AML-193 (cell line): ENCODE results near the gene CCDC28B.

ENCODE experiments used
- DNase-seq, 2 experiments: peaks; one replicate each; lab custom pipeline; 2025; lab: John Stamatoyannopoulos, UW

CCDC28B gene

DNA sequence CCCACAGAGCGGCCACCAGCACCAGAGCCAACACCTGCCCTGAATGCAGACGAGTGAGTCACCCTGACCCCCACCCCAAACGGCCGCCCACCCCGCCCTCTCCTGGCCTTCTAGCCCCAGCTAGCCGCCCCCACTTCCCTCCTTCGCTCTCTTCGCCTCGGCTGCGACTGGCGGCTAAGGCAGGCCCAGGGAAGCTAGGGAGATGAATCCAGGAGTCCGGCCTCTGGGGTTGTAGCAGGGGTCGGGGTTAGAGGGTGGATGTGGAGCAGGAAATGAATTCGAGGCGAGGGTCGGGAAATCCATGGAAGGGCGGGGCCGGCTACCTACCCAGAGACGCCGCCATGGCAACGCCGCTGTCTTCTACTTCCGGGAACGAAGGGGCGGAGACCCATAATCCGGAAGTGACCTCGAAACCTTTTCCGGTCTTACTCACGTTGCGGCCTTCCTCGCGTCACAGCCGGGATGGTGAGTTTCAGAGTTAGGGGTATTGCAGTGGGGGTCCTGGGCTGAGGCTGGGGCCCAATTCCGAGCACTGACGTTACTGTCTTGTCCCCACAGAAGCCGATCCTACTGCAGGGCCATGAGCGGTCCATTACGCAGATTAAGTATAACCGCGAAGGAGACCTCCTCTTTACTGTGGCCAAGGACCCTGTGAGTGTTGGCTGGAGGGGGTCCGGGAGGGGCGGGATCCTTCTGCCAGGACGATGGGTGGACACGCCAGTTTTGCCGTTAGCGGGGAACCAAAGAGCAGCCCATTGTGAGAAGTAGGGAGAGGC is 21.8 kb downstream of the CCDC28B start, which contains the start of the genes EIF3I and TMEM234:
EIF3I (plus strand) TSS at position 428 of the 776 bp plus-strand sequence; CDS start at position 463, 35 bp downstream.
TMEM234 (minus strand) TSS at position 374 of the 776 bp plus-strand sequence; CDS start at position 343, 31 bp downstream.
- DNase-seq = peak; percentile 74 to 84

DNA sequence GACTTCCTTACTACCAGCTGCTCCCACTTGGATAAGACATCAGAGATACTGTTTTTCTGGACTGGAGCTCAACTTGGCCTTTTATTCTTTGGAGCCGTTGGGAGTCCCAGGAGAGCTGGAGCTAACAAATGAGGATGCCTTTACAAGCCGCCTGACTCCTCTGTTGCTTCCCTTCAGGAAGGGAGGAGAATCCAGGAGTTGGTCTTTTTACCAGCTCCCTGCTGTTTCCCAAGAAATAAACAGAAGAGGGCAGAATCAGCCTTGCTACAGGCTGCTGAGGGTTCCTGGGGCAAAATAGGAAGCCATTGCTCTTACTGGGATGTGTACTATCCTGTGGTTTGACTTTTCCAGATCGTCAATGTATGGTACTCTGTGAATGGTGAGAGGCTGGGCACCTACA is 23.3 kb downstream of the CCDC28B start:
- no peak for DNase-seq

DNA sequence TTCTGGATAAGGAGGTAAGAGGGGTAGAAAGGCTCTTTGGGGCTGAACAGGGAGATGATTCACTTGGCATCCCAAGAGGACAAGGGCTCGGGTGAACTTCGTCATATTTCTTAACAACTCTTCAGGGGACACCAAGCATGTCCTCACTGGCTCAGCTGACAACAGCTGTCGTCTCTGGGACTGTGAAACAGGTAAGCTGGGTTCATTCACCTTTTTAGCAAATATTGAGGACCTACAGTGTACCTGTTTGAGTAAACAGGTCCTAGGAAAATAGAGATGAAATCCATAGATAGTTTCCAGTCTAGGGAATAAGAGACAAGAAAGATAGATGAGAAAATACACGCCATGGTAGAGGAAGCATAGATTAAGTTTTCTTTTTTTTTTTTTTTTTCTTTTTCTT is 23.9 kb downstream of the CCDC28B start:
- DNase-seq = no peak

DNA sequence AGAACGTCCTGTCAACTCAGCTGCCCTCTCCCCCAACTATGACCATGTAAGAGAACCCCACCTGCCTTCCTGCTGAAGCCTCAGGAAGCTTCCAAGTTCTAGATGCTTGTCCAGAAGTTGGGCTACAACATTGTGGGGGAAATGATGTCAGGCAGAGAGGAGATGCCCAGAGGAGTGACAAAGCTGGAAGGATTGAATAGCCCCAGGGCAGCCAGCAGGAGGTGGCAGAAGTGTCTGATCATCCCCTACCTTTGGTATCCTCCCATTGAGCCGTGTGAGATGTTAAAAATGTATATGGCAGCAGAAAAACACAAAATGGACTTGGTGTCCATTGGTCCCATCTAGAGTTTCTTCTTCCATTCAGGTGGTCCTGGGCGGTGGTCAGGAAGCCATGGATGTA is 28.4 kb downstream of the CCDC28B start:
- DNase-seq = no peak

DNA sequence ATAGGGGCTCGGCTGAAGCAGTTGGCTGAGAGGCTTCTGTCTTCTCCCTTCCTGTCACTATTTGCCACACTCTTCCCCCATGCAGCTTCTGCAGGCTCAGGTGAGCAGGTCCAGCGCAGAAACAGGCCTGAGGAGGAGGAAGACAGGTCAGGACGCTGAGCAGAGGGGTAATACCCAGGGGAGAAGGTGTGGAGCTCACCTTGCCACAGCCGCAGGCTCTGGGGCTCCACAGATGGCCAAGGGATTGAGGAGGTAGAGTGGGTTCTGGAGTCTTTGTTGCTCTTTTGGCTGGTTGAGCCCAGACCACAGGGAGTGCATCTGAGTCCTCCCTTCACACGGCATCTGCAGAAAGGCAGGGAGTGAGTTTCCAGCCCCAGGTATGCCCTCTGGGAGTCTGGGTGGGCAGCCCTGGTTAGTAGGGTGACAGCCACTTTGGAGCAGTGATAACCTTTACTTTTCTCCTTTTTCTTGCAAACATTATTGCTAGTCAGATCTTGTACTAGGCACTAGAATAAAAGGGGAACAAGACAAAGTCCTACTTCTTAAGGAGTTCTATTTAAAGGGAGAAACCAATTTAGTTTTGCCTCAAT is 31.5 kb downstream of the CCDC28B start:
- no peak for DNase-seq

DNA sequence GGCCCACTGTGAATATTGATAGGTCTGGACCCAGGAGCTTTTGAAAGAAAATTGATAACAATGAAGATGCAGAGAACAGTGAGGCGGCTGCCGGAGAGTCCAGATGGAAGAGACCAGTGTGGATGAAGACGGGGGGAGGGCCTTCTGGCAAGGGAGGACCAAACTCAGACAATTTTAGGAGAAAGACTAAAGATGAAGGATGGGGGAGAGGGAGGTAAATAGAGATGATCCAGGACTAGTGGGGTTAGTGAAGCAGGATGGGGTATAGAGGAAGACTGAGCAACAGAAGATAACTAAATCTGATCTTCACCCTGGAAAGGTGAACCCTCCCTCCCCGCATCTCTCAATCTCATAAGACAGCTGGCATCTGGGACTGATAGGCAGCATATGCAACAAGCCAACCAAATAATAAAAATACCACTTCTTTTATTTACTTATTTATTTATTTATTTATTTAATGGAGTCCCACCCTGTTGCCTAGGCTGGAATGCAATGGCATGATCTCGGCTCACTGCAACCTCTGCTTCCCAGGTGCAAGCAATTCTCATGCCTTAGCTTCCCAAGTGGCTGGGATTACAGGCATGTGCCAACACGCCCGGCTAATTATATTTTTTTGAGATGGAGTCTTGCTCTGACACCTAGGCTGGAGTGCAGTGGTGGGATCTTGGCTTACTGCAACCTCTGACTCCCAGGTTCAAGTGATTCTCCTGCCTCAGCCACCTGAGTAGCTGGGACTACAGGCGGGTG is 32.3 kb downstream of the CCDC28B start:
- no peak for DNase-seq

DNA sequence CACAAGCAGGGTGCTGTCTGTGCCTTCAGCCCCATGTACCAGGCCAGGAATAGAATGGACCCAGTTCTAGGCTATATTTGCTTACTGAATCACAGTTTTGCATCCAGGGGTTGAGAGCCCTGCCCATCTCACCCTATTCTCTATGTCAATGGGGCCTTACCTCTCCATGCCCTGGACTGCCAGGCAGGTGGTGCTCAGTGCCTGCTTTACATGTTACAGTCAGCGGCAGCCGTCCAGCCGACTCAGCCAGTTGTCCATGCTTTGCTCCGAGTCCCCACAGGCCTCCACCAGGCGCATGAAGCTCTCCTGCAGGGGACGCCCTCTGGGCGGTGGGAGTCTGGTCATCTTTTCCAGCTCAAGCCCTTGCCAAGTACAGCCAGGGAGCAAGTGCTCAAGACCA is 34.4 kb downstream of the CCDC28B start:
- no peak for DNase-seq

DNA sequence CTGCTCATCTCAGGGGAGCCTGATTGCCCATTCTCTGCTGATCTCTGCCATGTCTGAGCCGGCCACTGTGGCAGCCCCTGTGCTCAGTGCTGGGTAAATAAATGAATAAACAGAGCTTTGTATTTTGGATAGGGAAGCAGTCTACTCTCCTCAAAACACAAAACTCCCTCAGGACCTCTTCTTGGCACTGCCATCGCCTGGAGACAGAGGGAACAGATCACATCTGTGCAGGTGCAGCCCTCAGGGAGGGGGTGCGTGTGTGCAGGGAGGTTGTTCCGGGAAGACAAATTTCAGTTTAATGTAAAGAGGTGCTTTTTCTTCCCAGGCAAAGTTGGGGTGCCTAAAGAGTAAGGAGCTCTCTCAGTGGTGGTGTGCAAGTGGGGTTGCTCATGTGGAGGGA is 38.9 kb downstream of the CCDC28B start:
- DNase-seq = no peak

DNA sequence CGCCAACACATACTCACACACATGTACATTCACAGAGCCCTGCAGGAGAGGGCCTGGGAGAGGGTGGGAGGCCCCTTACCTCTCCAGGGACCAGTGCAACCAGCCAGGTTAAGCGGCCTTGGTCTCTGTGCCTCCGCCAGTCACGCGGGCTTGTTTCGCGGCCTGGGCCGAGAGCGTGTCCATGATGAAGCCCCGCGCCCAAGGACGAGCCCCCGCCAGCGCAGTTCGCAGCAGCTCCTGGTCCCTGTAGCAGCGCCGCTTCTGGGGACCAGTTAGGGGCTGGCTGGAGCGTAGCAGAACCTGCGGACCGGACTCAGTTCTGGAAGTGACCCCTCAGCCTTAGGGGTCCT is 39.4 kb downstream of the CCDC28B start:
- DNase-seq = no peak

DNA sequence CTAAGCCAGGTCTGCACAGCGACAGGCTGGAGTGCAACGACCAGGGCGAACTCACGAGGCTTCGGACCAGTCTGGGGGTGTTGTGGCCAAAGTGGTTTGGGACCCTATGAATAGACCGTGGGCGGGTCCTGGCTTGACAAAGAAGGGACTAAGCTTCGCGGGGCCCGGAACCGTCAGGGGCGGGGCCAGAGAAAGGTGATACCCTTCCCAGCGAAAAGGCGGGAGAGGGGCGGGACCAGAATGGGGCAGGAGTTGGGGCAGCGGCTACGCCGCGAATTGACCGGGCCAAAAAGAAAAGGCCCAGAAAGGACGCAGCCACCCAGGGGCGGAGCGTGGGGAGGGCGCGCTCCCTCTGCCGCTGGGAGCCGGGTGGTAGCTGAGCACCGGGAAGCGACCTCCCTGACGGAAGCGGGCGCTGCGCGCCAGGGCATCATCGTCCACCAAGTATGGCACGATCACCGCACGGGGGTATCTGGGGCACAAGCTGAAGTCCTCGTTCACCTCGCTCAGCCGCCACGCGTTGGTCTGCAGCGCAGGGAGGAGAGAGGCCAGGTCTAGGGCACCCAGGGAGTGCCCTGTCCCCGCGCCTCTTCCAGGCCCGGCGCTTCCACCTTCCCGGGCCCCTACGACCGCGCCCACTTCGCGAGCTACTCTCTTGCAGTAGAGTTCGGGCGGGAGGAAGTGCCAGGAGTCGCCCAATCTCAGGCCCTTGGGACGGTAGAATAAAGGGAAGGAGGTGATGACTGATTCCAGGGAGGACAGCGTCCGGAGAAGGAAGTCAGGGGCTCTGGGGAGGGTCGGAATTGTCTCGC is 40.0 kb downstream of the CCDC28B start:
- DNase-seq = peak; percentile 42 to 49

DNA sequence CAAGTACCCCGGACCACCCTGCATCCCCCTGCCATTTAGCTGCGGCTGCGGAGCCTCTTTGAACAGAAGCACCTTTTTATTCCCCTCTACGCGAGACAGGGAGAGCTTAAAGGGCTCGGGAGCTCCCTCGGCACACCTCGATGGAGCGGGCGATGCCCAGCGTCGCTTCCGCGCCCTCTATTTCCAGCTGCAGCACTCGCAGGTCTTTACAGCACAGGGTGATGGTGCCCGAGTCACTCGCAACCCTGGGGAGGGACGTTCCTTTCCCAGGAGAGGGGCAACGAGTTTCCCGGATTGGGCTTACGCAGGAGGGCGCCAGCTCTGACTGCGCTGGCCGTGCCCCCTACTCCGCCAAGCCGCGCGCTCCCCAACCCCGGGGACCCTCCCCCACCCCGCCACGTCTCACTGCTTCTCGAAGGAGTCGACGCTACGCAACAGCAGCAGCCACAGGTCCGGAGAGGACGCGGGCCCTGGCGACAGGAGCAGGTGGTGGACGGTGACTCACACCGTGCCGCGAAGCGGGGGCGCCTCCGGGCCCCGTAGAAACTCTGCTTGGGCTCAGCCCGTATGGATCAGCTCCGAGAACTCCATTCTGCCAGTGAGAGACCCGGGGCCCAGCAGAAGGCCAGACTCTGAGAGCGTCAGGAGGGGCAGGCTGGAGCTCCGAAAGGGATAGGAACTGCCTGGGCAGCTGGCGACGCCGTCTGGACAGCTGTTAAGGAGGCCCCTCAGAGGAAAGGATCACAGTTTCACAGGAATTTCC is 40.8 kb downstream of the CCDC28B start:
- DNase-seq = peak; percentile 8 to 17

DNA sequence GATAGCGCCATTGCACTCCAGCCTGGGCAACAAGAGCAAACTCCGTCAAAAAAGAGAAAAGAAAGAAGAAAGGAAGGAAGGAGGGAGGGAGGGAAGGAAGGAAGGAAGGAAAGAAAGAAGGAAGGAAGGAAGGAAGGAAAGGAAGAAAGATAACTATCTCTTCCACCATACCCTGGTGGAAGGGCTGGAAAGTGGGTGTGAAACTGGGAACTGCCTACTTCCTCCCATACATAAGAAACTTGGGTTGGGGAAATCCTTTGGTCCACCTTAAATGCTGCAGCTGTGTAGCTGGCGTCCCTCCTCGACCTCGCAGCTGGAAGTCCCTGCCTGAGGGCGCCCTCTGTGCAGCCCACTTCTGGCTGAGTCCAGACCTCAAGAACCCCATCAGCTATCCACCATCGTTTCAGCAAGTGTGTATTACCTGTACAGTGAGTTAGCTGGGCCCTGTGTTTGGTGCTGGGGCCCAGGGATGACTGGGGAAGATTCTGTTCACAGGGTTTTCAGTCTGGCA is 42.0 kb downstream of the CCDC28B start:
- peak in 1 of 2 experiments; percentile 3 for DNase-seq

DNA sequence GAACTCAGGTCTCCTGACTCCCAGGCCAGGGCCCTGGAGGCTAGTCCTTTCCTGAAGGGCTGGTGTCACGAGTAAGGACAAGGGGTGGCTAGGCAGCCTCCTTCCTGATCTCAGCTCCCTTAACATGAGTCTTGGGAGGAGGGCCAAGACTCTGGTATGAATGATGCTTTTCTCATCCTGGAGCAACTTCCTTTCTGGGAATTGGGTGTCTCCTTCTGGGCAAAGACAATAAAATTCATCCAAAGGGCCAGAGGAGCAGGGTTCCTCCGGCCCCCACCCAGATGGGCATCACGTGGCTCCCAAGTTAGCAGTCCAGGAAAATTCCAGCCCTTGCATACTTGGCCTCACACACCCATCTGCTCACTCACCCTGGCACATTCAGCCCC is 46.5 kb downstream of the CCDC28B start, which contains the start of gene FAM167B:
FAM167B (plus strand) TSS at position 335 of the 386 bp plus-strand sequence. CDS start 200 bp downstream, outside the sequence.
- no peak for DNase-seq

DNA sequence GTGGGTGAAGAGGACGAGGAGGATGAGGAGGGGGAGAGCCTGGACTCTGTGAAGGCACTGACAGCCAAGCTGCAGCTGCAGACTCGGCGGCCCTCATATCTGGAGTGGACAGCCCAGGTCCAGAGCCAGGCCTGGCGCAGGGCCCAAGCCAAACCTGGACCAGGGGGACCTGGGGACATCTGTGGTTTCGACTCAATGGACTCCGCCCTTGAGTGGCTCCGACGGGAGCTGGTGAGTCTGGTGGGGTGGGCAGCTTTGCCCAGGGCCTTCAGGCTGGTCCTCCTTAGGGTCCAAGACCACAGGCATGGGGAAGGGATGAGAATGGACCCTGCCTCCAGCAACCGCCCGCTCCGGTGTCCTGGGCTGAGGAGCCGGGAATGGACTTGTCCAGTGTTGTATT is 47.1 kb downstream of the CCDC28B start:
- no peak for DNase-seq

DNA sequence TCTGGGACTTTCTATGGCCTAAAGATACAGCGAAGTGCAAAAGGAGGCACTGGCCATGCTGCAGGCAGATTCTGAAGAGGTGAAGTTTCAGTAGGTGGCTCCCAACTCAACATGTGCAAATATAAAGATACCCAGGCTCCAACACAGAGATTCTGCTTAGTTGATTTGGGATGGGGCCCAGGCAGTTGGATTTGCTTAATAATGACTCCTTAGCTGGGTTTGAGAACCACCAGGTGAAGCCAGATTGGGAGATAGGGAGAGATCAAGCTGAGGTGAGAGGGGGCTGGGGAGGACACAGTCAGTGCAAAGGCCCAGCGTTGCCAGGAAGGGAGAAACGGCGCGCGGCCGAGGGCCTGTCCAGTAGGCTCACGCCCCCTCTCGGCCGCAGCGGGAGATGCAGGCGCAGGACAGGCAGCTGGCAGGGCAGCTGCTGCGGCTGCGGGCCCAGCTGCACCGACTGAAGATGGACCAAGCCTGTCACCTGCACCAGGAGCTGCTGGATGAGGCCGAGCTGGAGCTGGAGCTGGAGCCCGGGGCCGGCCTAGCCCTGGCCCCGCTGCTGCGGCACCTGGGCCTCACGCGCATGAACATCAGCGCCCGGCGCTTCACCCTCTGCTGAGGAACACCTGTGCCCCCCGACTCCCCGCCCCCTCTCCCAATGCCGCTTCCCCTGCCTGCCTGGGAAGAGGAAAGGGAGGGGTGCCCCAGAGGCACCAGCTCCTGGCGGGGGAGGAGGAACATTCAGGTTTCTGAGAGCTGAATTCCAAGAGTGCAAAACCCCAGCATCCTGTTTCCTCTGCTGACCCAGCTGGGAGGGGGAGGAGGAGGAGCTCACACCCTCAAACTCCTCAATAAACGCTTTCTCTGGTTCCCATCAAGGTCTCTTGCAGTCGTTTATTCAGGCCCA is 47.8 kb downstream of the CCDC28B start:
- DNase-seq = peak; percentile 41 to 55

DNA sequence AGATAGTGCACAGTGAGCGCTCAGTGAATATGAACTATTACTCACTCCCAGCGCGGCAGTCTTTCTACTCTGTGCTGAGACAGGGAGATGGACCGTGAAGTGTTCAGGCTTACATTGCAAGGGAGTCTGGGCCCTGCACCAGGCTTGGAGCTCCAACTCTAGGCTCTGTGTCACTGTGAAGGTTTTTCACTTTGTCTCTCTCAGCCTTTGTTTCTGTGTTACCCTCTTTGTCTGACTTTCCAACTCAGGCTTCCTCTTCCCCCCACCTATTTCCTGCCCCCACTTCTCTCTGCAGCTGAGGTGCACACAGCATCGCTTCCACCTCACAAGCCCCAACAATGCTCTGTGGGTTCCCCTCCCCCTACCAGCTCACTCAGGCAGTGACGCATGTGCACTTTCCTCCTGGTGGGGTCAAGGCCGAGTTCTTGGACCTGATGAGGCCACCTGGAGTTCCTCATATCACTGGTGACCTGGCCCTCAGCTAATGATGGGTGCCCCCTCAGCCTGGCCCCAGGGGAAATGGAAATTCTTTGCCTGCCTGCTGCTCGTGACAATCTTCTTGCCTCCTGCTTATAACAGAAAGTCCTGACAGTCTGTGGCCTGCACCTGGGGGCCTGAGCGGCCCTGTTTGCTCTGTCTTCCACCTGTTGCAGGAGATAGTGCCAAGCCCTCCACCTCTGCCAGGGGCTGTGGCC is 49.6 kb downstream of the CCDC28B start:
- DNase-seq = no peak

DNA sequence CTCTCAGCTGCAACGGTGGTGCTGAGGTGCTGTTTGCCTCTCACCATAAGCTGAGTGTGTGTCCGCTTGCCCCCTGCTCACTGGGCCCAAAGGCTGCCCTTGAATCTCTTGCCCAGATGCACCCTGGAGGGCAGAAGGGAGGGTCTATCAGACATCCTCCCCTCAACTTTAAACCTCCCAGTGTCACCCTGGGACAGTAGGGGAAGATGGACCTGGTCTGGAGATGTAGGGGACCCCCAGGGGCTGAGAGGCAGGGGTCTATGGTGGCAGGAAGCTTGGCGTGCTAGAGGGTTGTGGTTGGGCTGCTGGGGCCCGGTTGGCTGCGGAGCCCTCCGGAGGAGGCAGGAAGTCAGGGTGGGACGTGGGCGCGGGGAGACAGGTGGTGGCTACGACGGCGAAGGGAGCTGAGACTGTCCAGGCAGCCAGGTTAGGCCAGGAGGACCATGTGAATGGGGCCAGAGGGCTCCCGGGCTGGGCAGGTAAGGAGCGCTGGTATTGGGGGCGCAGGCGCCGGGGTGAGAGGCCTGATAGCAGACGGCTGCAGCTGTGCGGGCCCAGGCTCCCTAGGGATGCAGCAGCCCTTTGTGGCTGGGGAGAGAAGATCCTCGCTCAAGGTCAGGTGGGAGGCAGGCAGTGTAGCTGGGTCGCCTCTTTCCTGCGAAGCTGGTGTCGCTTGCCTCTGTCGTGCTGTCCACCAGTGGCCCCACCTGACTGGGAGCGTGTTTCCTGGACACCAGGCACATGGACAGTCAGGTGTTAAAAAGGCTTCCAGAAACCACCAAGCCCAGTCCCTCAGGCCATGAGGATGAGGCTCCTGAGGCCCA is 50.7 kb downstream of the CCDC28B start, which contains the start of gene LCK:
LCK (plus strand) TSS at position 373 of the 824 bp plus-strand sequence. CDS start 23,065 bp downstream, outside the sequence.
- no peak for DNase-seq
